Placental epithelial cell (primary cell): Measurements from ENCODE around the gene PVALB. TPM values are rescaled to one million over a fixed set of nuclear protein-coding genes. Genes with fewer than 3 reads are reported as not detected.

ENCODE experiments used
- total RNA-seq: library from RNA; depleted of rRNA; stranded (reverse); fragments of >200 nt; gene quantifications from 2 replicates; pipeline ENCODE4 v1.2.3, GENCODE V29; 2012

Gene PVALB, protein sequence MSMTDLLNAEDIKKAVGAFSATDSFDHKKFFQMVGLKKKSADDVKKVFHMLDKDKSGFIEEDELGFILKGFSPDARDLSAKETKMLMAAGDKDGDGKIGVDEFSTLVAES
- total RNA-seq: not detected in 2 replicates

DNA sequence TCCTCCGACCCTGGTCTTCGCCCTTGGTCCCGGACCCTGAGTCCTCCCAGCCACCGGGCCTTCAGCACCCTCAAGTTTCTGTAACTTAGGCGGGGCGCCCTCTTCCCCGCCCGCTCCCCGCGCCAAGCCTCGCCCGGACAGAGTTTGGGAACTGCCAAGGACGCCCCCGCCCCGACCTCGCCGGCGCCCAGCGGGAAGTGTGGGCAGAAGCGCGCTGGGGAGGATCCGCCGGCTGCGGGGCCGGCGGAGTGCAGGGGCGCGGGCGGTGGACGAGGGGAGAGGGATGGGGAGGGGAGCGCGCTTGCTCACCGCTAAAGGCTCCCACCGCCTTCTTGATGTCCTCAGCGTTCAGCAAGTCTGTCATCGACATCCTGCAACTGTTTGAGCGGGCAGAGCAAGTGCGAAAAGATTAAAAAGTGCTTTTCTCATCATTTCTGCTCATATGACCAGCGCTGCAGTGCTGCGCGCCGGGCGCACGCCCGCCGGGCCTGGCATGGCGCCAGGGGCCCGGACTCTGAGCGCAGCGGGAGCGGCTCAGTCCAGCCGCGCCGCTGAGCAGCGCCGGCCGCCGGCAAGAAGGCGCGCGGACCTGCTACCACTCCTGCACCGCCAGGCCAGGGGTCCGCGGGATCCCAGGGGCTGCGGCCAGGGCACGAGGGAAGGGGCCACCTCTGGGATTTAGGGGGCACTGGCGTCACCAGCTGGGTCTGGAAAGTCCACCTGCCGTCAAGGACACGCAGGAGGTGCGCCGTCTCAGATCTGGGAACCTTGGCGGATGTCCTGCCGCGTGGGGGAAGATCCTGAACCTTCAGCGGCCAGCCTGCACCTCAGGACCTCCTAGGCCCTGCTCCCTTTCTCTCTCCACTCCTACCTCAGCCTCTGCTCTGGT, at the start of gene PVALB:
PVALB (minus strand) TSS at position 400 of the 889 bp plus-strand sequence; CDS start at position 370, 30 bp downstream.

DNA sequence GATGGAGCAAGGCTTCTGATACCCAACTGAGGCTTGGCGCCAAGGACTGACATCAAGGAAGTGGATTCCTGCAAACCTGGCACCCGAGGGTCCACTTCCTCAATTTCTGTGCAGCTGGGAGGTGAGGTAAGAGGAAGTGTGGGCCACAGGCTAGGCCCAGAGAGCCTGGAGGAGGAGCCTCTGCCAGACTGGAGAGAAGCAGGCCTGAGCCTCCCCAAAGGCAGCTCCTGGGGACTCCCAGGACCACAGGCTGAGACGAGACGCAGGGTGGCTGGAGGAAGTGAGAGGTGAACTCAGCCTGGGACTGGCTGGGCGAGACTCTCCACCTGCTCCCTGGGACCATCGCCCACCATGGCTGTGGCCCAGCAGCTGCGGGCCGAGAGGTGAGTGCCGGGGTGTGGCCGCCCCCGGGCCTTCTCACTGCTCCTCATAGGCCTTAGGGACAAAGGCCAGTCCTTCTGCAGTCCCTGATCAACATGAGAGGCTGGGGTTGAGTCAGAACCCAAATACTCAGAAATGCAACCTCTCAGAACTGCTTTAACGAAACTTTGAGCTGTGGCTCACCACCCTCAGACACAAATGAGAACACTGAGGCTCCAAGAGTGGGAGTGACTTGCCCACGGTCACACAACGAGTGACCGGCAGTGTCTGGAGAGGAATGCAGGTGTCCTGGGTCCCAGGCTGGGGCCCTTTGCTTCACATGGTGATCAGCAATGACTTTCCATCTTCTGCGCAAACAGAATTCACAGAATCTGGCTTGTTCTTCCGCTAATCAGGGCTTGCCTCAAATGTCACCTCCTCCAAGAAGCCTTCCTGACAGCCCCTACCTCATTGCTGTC, 44.2 kb upstream of the PVALB start, which contains the start of gene NCF4:
NCF4 (plus strand) TSS at position 186 of the 839 bp plus-strand sequence; CDS start at position 352, 166 bp downstream.

GRCh38 chr22:36775964-36776669, 40.7 kb downstream of the PVALB start, which contains the start of gene IFT27:
TSS of gene IFT27 (minus strand) at chr22:36776119. CDS start at chr22:36775707, 412 bp downstream.

Other genes with a start within 250 kb of the PVALB start
- not detected in 2 replicates for gene CACNG2, start 113.3 kb downstream of the PVALB start, total RNA-seq
- 8.2 and 14.0 TPM in 2 replicates for gene IFT27, start 40.9 kb downstream of the PVALB start, total RNA-seq
- gene NCF4, start 44.0 kb upstream of the PVALB start, total RNA-seq: 0.65 and 3.5 TPM in 2 replicates
- gene CSF2RB, start 96.6 kb upstream of the PVALB start, total RNA-seq: 5.5 and 6.9 TPM in 2 replicates
- 32.6 and 33.0 TPM in 2 replicates for gene TST, start 202.4 kb upstream of the PVALB start, total RNA-seq
- gene MPST, start 202.7 kb upstream of the PVALB start, total RNA-seq: 89.5 and 93.9 TPM in 2 replicates
- 19.6 and 29.9 TPM in 2 replicates for gene KCTD17, start 234.7 kb upstream of the PVALB start, total RNA-seq